HL-60/S4 (cell line): Measurements from ENCODE around the gene DNAH3.

Source experiments
- in situ Hi-C: fragments of 300-500 bp; cut with MboI; formaldehyde crosslinking; loops from 2 replicates; pipeline ENCODE4 v1.14.3; 2022; ENCODE audit warnings: low sequenced_read_pairs

DNAH3 gene

GRCh38 chr16:21167929-21168602 lies 17.4 kb upstream of the DNAH3 start:
- in situ Hi-C loops, result loop anchor here (25.0 kb wide), 2 partner anchors 1019 to 1169 kb away; no protein-coding TSS in a partner anchor

- in situ Hi-C loops, result loop anchor here (25.0 kb wide), 2 partner anchors 1020 to 1170 kb away; no protein-coding TSS in a partner anchor
Observed at GRCh38 chr16:21167360-21167759, 16.7 kb upstream of the DNAH3 start.

- in situ Hi-C loops, result loop anchor here (25.0 kb wide), 2 partner anchors 1021 to 1171 kb away; no protein-coding TSS in a partner anchor
Observed at GRCh38 chr16:21166561-21166961, 15.9 kb upstream of the DNAH3 start.

- in situ Hi-C loops, result loop anchor here (25.0 kb wide), 2 partner anchors 1023 to 1173 kb away; no protein-coding TSS in a partner anchor
Observed at GRCh38 chr16:21164521-21165168, 14.0 kb upstream of the DNAH3 start.

- in situ Hi-C loops, result loop anchor here (25.0 kb wide), 2 partner anchors 1024 to 1174 kb away; no protein-coding TSS in a partner anchor
Observed at GRCh38 chr16:21163576-21163975, 12.9 kb upstream of the DNAH3 start.

GRCh38 chr16:21162661-21163151 lies 12.1 kb upstream of the DNAH3 start:
- in situ Hi-C loops, result loop anchor here (25.0 kb wide), 2 partner anchors 1025 to 1175 kb away; no protein-coding TSS in a partner anchor

- in situ Hi-C loops, result loop anchor here (25.0 kb wide), 2 partner anchors 1026 to 1176 kb away; no protein-coding TSS in a partner anchor
Observed at GRCh38 chr16:21161211-21161610, 10.6 kb upstream of the DNAH3 start.

GRCh38 chr16:21160276-21160675 lies 9.6 kb upstream of the DNAH3 start:
- in situ Hi-C loops, result loop anchor here (25.0 kb wide), 2 partner anchors 1027 to 1177 kb away; no protein-coding TSS in a partner anchor

- in situ Hi-C loops, result loop anchor here (25.0 kb wide), 2 partner anchors 1028 to 1178 kb away; no protein-coding TSS in a partner anchor
Observed at GRCh38 chr16:21159281-21159951, 8.8 kb upstream of the DNAH3 start.

GRCh38 chr16:21158208-21159110 lies 7.8 kb upstream of the DNAH3 start, which contains the start of gene LDAF1:
LDAF1 (plus strand) TSS chr16:21158674; CDS start chr16:21161183, 2,509 bp downstream.
- in situ Hi-C loops, result loop anchor here (25.0 kb wide), 2 partner anchors 1029 to 1179 kb away; no protein-coding TSS in a partner anchor

GRCh38 chr16:21157632-21158031 lies 7.0 kb upstream of the DNAH3 start:
- in situ Hi-C loops, result loop anchor here (25.0 kb wide), 2 partner anchors 1030 to 1180 kb away; no protein-coding TSS in a partner anchor

- in situ Hi-C loops, result loop anchor here (25.0 kb wide), 2 partner anchors 1030 to 1180 kb away; no protein-coding TSS in a partner anchor
Observed at GRCh38 chr16:21156767-21157467, 6.3 kb upstream of the DNAH3 start.

- in situ Hi-C loops, result loop anchor here (25.0 kb wide), 2 partner anchors 1031 to 1181 kb away; no protein-coding TSS in a partner anchor
Observed at GRCh38 chr16:21156011-21156410, 5.4 kb upstream of the DNAH3 start.

- in situ Hi-C loops, result loop anchor here (25.0 kb wide), 2 partner anchors 1034 to 1184 kb away; no protein-coding TSS in a partner anchor
Observed at GRCh38 chr16:21153124-21153729, 2.6 kb upstream of the DNAH3 start.

GRCh38 chr16:21152160-21153030 lies 1.7 kb upstream of the DNAH3 start:
- in situ Hi-C loops, result loop anchor here (25.0 kb wide), 2 partner anchors 1035 to 1185 kb away; no protein-coding TSS in a partner anchor

- in situ Hi-C loops, result no loop called here
Observed at GRCh38 chr16:21145738-21146137, 4.9 kb downstream of the DNAH3 start.

- in situ Hi-C loops, result no loop called here
Observed at GRCh38 chr16:21134053-21134452, 16.6 kb downstream of the DNAH3 start.
